Sigmoid colon (tissue), 7 donors: ENCODE measurements around the gene SELENOI. TPM values are rescaled to one million over a fixed set of nuclear protein-coding genes. Genes with fewer than 3 reads are reported as not detected.
A peak's percentile ranks its signal among the peaks of the same experiment; 100 is the strongest.
"Not testable (repeated sequence)": the region's sequence is repeated elsewhere in the genome, so short reads cannot be mapped to it uniquely, and the experiment has no call there.

Experiments
- DNase-seq: peaks from one replicate; pipeline ENCODE4 v3.0.0-alpha.2; 2019
- H3K27ac ChIP-seq, 4 donors: fragments of 200-600 bp; sonication (generic); one replicate each; pipeline ENCODE4 v1.5.1; 2016 to 2019; ENCODE audit warnings: mild to moderate bottlenecking in 1 of 4
- H3K27me3 ChIP-seq, 3 donors: fragments of 200-600 bp; sonication (generic); one replicate each; pipeline ENCODE4 v1.5.1; 2019; ENCODE audit warnings: mild to moderate bottlenecking in 1 of 3
- H3K36me3 ChIP-seq, 4 donors: fragments of 200-600 bp; sonication (generic); one replicate each; pipeline ENCODE4 v1.5.1; 2016 to 2019
- H3K4me1 ChIP-seq, 4 donors: fragments of 200-600 bp; sonication (generic); one replicate each; pipeline ENCODE4 v1.5.1; 2017 to 2019
- H3K4me3 ChIP-seq, 4 donors: fragments of 200-600 bp; sonication (generic); one replicate each; pipeline ENCODE4 v1.5.1; 2017 to 2019; ENCODE audit warnings: mild to moderate bottlenecking in 2 of 4, moderate library complexity in 1 of 4
- H3K9me3 ChIP-seq, 4 donors: fragments of 200-600 bp in 3 of 4; sonication (generic) in 3 of 4; one replicate each; pipeline versions ENCODE4 v1.5.1 to v1.6.1; 2013 to 2019
- EP300 ChIP-seq, 4 donors: sonication (generic); formaldehyde crosslinking; IDR thresholded peaks; one replicate each; pipeline ENCODE4 v1.6.1; 2017; ENCODE audit warnings: antibody characterized with exemption in 4 of 4
- POLR2A ChIP-seq, 2 donors: fragments of 450-650 bp; IDR thresholded peaks; one replicate each; pipeline ENCODE4 v1.6.1; 2016; ENCODE audit warnings: antibody characterized with exemption in 2 of 2, mild to moderate bottlenecking in 2 of 2, moderate library complexity in 2 of 2
- POLR2AphosphoS5 ChIP-seq, 4 donors: sonication (generic); formaldehyde crosslinking; IDR thresholded peaks; one replicate each; pipeline ENCODE4 v1.6.1; 2017; ENCODE audit warnings: antibody characterized with exemption in 4 of 4
- WGBS, 2 donors: extraction: QIAGEN DNeasy Blood & Tissue Kit; methylation state at CpG; one replicate each; pipeline ENCODE4 v1.1.7; 2013; 5-methylcytosine and 5-hydroxymethylcytosine counted together
- intact Hi-C: fragments of 100-400 bp; cut with DNase I; formaldehyde crosslinking; loops from one replicate; pipeline ENCODE4 v1.15.1; 2023
- polyA plus RNA-seq, 3 donors: library from polyadenylated mRNA; stranded (reverse); fragments of 200-250 nt; gene quantifications; one replicate each; pipeline ENCODE4 v1.2.3, GENCODE V29; 2013
- total RNA-seq, 4 donors: library from RNA; depleted of rRNA; stranded (reverse); fragments of >200 nt; gene quantifications; one replicate each; pipeline ENCODE4 v1.1.0, GENCODE V29; 2016
- TF ChIP-seq, protein P1 (sequence below), 4 experiments: fragments of 450-650 bp in 3 of 4; fragments of 200-600 bp in 1 of 4; IDR thresholded peaks; one replicate each; pipeline ENCODE4 v1.5.1; 2016 to 2019; ENCODE audit warnings: antibody characterized with exemption in 4 of 4, mild to moderate bottlenecking in 3 of 4, moderate library complexity in 2 of 4
- donor health status: healthy with polysubstance abuse.
- donor health status: Bipolar disorder and iron deficiency.
- donor health status: healthy.

The SELENOI gene
- total and polyA plus RNA-seq, 7 donors, result 1.2 to 11.0 (median 8.9) TPM

DNA sequence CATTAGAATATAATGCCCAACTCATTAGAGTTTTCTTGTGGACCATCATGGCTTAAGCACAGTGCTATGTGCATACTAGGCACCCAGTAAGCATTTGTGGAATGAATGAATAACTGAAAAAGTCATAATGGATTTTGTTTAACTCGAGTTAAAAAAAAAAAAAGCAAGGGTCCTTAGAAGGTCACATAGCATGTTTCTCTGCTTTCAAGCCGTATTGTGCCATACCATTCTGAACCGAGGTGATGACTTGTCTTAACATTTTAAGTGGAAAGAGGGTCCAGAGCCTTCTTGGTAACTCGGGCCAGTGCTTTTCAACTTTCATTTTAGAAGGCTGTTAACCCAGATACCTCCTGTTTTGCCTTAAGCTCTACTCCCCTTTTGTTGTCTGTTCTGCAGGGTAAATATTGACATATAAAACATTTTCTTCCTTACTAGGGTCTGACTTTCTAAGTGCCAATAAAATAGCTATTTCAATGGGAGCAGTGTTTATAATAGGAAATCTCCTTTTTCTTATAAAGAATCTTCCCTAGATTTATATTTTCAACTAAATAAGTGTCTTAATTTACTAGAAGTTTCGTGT, 1.4 kb downstream of the SELENOI start:
- Histone ChIP-seq H3K4me3 (peak overlapping the region in 3 of 4 donors; percentile 77 to 90 (median 83)), H3K9me3 (no peaks in the 10 kb centered on the region), H3K27ac (peak overlapping the region; percentile 90 to 97 (median 92)), H3K36me3 (no peaks in the 10 kb centered on the region), H3K4me1 (peaks cover 0 to 27% (median 26%) of the 10 kb centered on the region in 4 donors), H3K27me3 (no peaks in the 10 kb centered on the region)
- intact Hi-C loops, result loop anchor here (5.0 kb wide), 2 partner anchors 105 to 315 kb away; partner anchors contain the start of genes HADHA, HADHB and RAB10
- 3 to 20% methylated on average over 5 of the region's 5 CpGs for WGBS, 2 donors
- no peak for DNase-seq
- TF ChIP-seq POLR2AphosphoS5 (IDR thresholded peaks at IDR 0.05), result no peak
- no peak for TF ChIP-seq POLR2A (IDR thresholded peaks at IDR 0.05)
- TF ChIP-seq EP300 (IDR thresholded peaks at IDR 0.05), result no peak
- TF ChIP-seq, protein P1, sequence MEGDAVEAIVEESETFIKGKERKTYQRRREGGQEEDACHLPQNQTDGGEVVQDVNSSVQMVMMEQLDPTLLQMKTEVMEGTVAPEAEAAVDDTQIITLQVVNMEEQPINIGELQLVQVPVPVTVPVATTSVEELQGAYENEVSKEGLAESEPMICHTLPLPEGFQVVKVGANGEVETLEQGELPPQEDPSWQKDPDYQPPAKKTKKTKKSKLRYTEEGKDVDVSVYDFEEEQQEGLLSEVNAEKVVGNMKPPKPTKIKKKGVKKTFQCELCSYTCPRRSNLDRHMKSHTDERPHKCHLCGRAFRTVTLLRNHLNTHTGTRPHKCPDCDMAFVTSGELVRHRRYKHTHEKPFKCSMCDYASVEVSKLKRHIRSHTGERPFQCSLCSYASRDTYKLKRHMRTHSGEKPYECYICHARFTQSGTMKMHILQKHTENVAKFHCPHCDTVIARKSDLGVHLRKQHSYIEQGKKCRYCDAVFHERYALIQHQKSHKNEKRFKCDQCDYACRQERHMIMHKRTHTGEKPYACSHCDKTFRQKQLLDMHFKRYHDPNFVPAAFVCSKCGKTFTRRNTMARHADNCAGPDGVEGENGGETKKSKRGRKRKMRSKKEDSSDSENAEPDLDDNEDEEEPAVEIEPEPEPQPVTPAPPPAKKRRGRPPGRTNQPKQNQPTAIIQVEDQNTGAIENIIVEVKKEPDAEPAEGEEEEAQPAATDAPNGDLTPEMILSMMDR (IDR thresholded peaks at IDR 0.05), result no peak

DNA sequence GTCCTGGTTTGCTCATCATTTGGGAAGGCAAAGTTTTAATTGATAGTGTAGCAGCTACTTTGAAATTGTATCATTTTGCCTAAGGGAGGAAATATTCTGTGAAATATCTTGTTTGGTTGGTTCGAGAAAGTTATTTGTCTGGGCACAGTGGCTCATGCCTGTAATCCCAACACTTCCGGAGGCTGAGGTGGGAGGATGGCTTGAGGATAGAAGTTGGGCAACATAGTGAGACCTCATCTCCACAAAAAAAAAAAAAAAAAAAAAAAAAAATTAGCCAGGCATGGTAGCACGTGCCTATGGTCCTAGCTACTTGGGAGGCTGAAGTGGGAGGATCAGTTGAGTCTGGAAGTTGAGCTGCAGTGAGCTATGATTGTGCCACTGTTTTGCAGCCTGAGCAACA, 3.7 kb downstream of the SELENOI start:
- H3K27ac ChIP-seq, result no peak overlapping the region
- TF ChIP-seq, protein P1 (IDR thresholded peaks at IDR 0.05), result no peak
- TF ChIP-seq POLR2A (IDR thresholded peaks at IDR 0.05) (no peak), EP300 (IDR thresholded peaks at IDR 0.05) (no peak), POLR2AphosphoS5 (IDR thresholded peaks at IDR 0.05) (no peak)
- H3K27me3 ChIP-seq, result no peaks in the 10 kb centered on the region
- peaks cover 0 to 22% (median 19%) of the 10 kb centered on the region in 4 donors for H3K4me1 ChIP-seq
- intact Hi-C loops, result loop anchor here (5.0 kb wide), 2 partner anchors 107 to 317 kb away; partner anchors contain the start of genes HADHA, HADHB and RAB10
- H3K36me3 ChIP-seq, result no peaks in the 10 kb centered on the region
- DNase-seq, result no peak
- no peak overlapping the region for H3K4me3 ChIP-seq
- 90 to 95% methylated on average over 3 of the region's 3 CpGs for WGBS, 2 donors
- H3K9me3 ChIP-seq, result no peaks in the 10 kb centered on the region

DNA sequence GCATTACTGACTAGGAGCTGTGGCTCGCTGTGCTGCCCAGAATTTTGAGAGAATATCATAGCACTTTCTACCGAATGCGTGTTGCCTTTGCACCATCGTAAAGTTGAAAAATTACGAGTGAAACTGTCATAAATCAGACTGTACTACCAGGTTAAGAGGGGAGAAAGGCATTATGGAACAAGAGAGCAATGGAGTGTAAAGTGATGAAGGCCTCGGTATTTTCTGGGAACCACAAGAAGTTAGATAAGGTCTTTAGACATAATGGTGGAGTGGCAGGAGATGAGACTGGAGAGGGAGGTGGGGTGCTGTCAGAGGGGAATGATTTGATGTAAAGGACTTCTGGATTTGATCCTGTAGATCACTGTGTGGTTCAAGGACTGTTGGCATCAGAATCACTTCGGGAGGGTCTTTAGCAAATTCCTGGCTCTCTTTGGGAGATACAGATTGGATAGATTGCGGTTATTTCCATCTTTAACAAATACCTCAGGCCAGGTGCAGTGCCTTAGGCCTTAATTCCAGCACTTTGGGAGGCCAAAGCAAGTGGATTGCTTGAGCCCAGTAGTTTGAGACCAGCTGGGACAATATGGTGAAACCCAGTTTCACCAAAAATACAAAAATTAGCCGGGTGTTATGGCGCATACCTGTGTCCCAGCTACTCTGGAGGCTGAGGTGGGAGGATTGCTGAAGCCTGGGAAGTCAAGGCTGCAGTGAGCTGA, 5.6 kb downstream of the SELENOI start:
- Histone ChIP-seq H3K4me3 (no peak overlapping the region), H3K4me1 (peaks cover 0 to 28% (median 23%) of the 10 kb centered on the region in 4 donors), H3K27me3 (no peaks in the 10 kb centered on the region), H3K27ac (no peak overlapping the region), H3K9me3 (no peaks in the 10 kb centered on the region), H3K36me3 (no peaks in the 10 kb centered on the region)
- no peak for DNase-seq
- 92 to 93% methylated on average over 10 of the region's 10 CpGs for WGBS, 2 donors
- intact Hi-C loops, result no loop called here
- TF ChIP-seq EP300 (IDR thresholded peaks at IDR 0.05) (no peak), POLR2AphosphoS5 (IDR thresholded peaks at IDR 0.05) (no peak), POLR2A (IDR thresholded peaks at IDR 0.05) (no peak)
- TF ChIP-seq, protein P1 (IDR thresholded peaks at IDR 0.05), result no peak

DNA sequence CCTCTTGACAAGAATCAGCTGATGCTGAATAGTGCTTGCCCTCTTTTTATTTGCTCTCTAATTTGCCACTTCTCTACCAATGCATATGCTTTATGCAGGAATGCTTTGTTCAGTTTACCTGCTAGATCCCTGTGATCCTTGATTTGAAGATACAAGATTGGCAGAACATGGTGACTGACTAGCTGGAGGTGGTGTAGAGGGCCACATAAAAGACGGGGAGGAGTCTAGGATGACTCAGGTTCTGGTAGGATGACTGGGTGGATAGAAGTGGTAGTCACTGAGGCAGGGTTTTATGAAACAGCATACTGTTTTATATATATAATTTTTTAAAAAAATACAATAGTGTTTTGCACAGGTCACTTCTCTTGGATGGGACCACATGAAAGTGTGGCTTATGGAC, 6.9 kb downstream of the SELENOI start:
- no peaks in the 10 kb centered on the region for H3K9me3 ChIP-seq
- no peaks in the 10 kb centered on the region for H3K27me3 ChIP-seq
- no peaks in the 10 kb centered on the region for H3K36me3 ChIP-seq
- intact Hi-C loops, result no loop called here
- no peak for TF ChIP-seq EP300 (IDR thresholded peaks at IDR 0.05)
- TF ChIP-seq, protein P1 (IDR thresholded peaks at IDR 0.05), result no peak
- peaks cover 0 to 17% (median 11%) of the 10 kb centered on the region in 4 donors for H3K4me1 ChIP-seq
- DNase-seq, result no peak
- H3K4me3 ChIP-seq, result no peak overlapping the region
- 86 to 87% methylated on average over 1 of the region's 1 CpG for WGBS, 2 donors
- no peak overlapping the region for H3K27ac ChIP-seq

DNA sequence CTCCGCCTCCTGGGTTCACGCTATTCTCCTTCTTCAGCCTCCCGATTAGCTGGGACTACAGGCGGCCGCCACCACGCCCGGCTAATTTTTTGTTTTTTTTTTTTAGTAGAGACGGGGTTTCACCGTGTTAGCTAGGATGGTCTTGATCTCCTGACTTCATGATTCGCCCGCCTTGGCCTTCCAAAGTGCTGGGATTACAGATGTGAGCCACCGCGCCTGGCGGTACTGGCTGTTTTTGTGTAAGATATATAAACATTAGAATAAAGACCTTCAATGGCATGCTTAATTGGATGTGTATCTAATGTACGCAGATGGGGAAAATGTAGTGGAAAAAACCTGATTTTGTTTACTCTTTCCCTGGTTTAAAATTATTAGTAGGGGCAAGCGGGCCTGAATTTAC, 8.5 kb downstream of the SELENOI start:
- H3K36me3 ChIP-seq, DNase-seq, H3K27ac ChIP-seq, intact Hi-C loops, H3K27me3 ChIP-seq, H3K9me3 ChIP-seq, H3K4me3 ChIP-seq: not testable (repeated sequence)
- 98% methylated on average over 16 of the region's 16 CpGs for WGBS, 2 donors
- peaks cover 0 to 11% (median 8%) of the 10 kb centered on the region in 4 donors for H3K4me1 ChIP-seq
